Measurements from ENCODE around the gene SMARCA5.
"Not testable (repeated sequence)": the region's sequence is repeated elsewhere in the genome, so short reads cannot be mapped to it uniquely, and the experiment has no call there.

The SMARCA5 gene

GRCh38 chr4:143513314-143514168, at the start of gene SMARCA5:
SMARCA5 (plus strand) TSS chr4:143513702; CDS start chr4:143513925, 223 bp downstream.
- peak; percentile 90 for DNase-seq

GRCh38 chr4:143473334-143474126, 40.0 kb upstream of the SMARCA5 start:
- no peak for DNase-seq

GRCh38 chr4:143477487-143477886, 36.0 kb upstream of the SMARCA5 start:
- DNase-seq: no peak

- DNase-seq: no peak
These were observed 32.1 kb upstream of the SMARCA5 start for GRCh38 chr4:143481361-143481760.

- DNase-seq: no peak
These were observed 30.7 kb upstream of the SMARCA5 start for GRCh38 chr4:143482840-143483239.

- no peak for DNase-seq
These were observed 27.2 kb upstream of the SMARCA5 start for GRCh38 chr4:143486314-143486713.

- DNase-seq: no peak
These were observed 24.8 kb upstream of the SMARCA5 start for GRCh38 chr4:143488687-143489086.

GRCh38 chr4:143489106-143489505, 24.4 kb upstream of the SMARCA5 start:
- no peak for DNase-seq

GRCh38 chr4:143498021-143498420, 15.5 kb upstream of the SMARCA5 start:
- no peak for DNase-seq

- no peak for DNase-seq
These were observed 11.3 kb upstream of the SMARCA5 start for GRCh38 chr4:143502231-143502630.

GRCh38 chr4:143506031-143506430, 7.5 kb upstream of the SMARCA5 start:
- no peak for DNase-seq

- DNase-seq: no peak
These were observed 1.6 kb upstream of the SMARCA5 start for GRCh38 chr4:143511906-143512305.

- DNase-seq: peak; percentile 67
These were observed 556 bp upstream of the SMARCA5 start for GRCh38 chr4:143512978-143513313.

GRCh38 chr4:143514169-143514495, 630 bp downstream of the SMARCA5 start:
- no peak for DNase-seq

- DNase-seq: peak; percentile 1
These were observed 995 bp downstream of the SMARCA5 start for GRCh38 chr4:143514497-143514896.

GRCh38 chr4:143514901-143515300, 1.4 kb downstream of the SMARCA5 start:
- no peak for DNase-seq

- no peak for DNase-seq
These were observed 2.4 kb downstream of the SMARCA5 start for GRCh38 chr4:143515905-143516304.

GRCh38 chr4:143517764-143518163, 4.3 kb downstream of the SMARCA5 start:
- no peak for DNase-seq

- no peak for DNase-seq
These were observed 10.7 kb downstream of the SMARCA5 start for GRCh38 chr4:143524211-143524610.

GRCh38 chr4:143528046-143528445, 14.5 kb downstream of the SMARCA5 start:
- DNase-seq: not testable (repeated sequence)

GRCh38 chr4:143531380-143531779, 17.9 kb downstream of the SMARCA5 start:
- DNase-seq: no peak

- DNase-seq: no peak
These were observed 18.4 kb downstream of the SMARCA5 start for GRCh38 chr4:143531788-143532491.

- no peak for DNase-seq
These were observed 25.6 kb downstream of the SMARCA5 start for GRCh38 chr4:143538979-143539669.
